Natural killer cell (primary cell): ENCODE results near the gene FGF4. TPM values are rescaled to one million over a fixed set of nuclear protein-coding genes. Genes with fewer than 3 reads are reported as not detected.

Experiments used
- ATAC-seq, 3 donors: fragments of 150-1000 bp in 2 of 3; fragments of 200-7000 bp in 1 of 3; cut with Tn5 transposase; 1 replicate in 1 of 3; 2 replicates in 2 of 3; pipeline ENCODE4 v1.10.0; 2021; ENCODE audit warnings: mild to moderate bottlenecking in 2 of 3, moderate library complexity in 2 of 3
- DNase-seq, 2 donors: peaks; one replicate each; pipeline versions ENCODE4 v3.0.0 to v3.0.0-alpha.2; 2013 to 2021; ENCODE audit warnings: mixed read lengths in 1 of 2
- H3K27ac ChIP-seq: one replicate; pipeline ENCODE4 v1.5.1; 2013; ENCODE audit warnings: mild to moderate bottlenecking, low read length
- H3K27me3 ChIP-seq: one replicate; pipeline ENCODE4 v1.6.1; 2013; ENCODE audit warnings: low read length; ENCODE audit not compliant: control insufficient read depth, insufficient read depth
- H3K36me3 ChIP-seq: one replicate; pipeline ENCODE4 v1.6.1; 2013; ENCODE audit warnings: low read length; ENCODE audit not compliant: control insufficient read depth, insufficient read depth
- H3K4me1 ChIP-seq: one replicate; pipeline ENCODE4 v1.6.1; 2013; ENCODE audit warnings: low read length; ENCODE audit not compliant: control insufficient read depth, insufficient read depth
- H3K4me3 ChIP-seq: one replicate; pipeline ENCODE4 v1.5.1; 2013; ENCODE audit warnings: low read length
- H3K9me3 ChIP-seq: one replicate; pipeline ENCODE4 v1.6.1; 2013; ENCODE audit warnings: low read length; ENCODE audit not compliant: control insufficient read depth, insufficient read depth
- H3K27ac Mint-ChIP-seq, 2 donors: one replicate each; pipeline ENCODE4 v1.8.0; 2022; ENCODE audit warnings: mild to moderate bottlenecking in 2 of 2, mixed read lengths in 2 of 2, moderate library complexity in 1 of 2
- H3K27me3 Mint-ChIP-seq, 2 donors: one replicate each; pipeline ENCODE4 v1.8.0; 2022; ENCODE audit warnings: low read depth in 2 of 2, mixed read lengths in 2 of 2
- H3K36me3 Mint-ChIP-seq: one replicate; pipeline ENCODE4 v1.8.0; 2022; ENCODE audit warnings: mixed read lengths
- H3K4me1 Mint-ChIP-seq, 2 donors: one replicate each; pipeline ENCODE4 v1.8.0; 2022; ENCODE audit warnings: mixed read lengths in 2 of 2
- H3K4me3 Mint-ChIP-seq: one replicate; pipeline ENCODE4 v1.8.0; 2022; ENCODE audit warnings: mild to moderate bottlenecking, moderate library complexity, mixed read lengths
- H3K9me3 Mint-ChIP-seq, 2 donors: one replicate each; pipeline ENCODE4 v1.8.0; 2022; ENCODE audit warnings: mixed read lengths in 2 of 2
- WGBS: methylation state at CpG from one replicate; pipeline ENCODE4 v1.1.7; 2013; ENCODE audit warnings: missing lambda C conversion rate; ENCODE audit not compliant: insufficient coverage; 5-methylcytosine and 5-hydroxymethylcytosine counted together
- intact Hi-C: fragments of 100-400 bp; cut with micrococcal nuclease; formaldehyde crosslinking; loops from one replicate; pipeline ENCODE4 v1.14.2; 2022
- total RNA-seq, 4 donors: library from RNA; stranded (reverse); fragments of 120-200 nt in 1 of 4; gene quantifications; one replicate each; pipeline versions ENCODE4 v1.2.3 to v1.2.4, GENCODE V29; 2013 to 2022
- TF ChIP-seq, protein P1 (sequence below): fragments of 200-600 bp; IDR thresholded peaks from one replicate; pipeline ENCODE4 v1.8.0; 2022; ENCODE audit warnings: antibody characterized with exemption

FGF4 gene
- total RNA-seq, 3 donors from 2014 or later (not counting 1 experiment from before 2014, with no cell fraction given): not detected

DNA sequence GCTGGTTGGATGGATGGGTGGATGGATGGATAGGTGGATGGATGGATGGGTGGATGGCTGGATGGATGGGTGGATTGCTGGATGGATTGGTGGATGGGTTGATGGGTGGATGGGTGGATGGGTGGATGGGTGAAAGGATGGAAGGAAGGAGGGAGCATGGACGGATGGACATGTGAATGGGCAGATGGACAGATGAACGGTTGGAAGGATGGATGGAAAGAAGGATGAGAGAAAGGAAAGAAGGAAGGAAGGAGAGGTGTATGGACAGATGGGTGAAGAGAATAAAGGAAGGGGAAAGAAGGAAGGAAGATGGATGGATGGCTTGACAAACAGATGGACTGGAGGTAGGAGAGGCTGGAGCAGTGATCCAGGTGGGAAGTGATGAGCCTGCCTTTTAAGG lies 38.7 kb upstream of the FGF4 start:
- Histone ChIP-seq H3K27me3 (peaks cover 3% of the 10 kb centered on the region), H3K4me1 (peaks cover 2% of the 10 kb centered on the region), H3K27ac (no peak overlapping the region), H3K36me3 (no peaks in the 10 kb centered on the region), H3K4me3 (no peak overlapping the region), H3K9me3 (no peaks in the 10 kb centered on the region)
- ATAC-seq (no peak), DNase-seq (no peak)
- no peaks in the 10 kb centered on the region for H3K4me1 Mint-ChIP-seq
- intact Hi-C loops: no loop called here
- no peaks in the 10 kb centered on the region for H3K36me3 Mint-ChIP-seq
- no peaks in the 10 kb centered on the region for H3K9me3 Mint-ChIP-seq
- TF ChIP-seq, protein P1, sequence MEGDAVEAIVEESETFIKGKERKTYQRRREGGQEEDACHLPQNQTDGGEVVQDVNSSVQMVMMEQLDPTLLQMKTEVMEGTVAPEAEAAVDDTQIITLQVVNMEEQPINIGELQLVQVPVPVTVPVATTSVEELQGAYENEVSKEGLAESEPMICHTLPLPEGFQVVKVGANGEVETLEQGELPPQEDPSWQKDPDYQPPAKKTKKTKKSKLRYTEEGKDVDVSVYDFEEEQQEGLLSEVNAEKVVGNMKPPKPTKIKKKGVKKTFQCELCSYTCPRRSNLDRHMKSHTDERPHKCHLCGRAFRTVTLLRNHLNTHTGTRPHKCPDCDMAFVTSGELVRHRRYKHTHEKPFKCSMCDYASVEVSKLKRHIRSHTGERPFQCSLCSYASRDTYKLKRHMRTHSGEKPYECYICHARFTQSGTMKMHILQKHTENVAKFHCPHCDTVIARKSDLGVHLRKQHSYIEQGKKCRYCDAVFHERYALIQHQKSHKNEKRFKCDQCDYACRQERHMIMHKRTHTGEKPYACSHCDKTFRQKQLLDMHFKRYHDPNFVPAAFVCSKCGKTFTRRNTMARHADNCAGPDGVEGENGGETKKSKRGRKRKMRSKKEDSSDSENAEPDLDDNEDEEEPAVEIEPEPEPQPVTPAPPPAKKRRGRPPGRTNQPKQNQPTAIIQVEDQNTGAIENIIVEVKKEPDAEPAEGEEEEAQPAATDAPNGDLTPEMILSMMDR: no peak
- WGBS: 86% methylated on average over 2 of the region's 2 CpGs
- H3K4me3 Mint-ChIP-seq: no peak overlapping the region
- no peak overlapping the region for H3K27ac Mint-ChIP-seq
- peaks cover 8 to 13% of the 10 kb centered on the region in 2 donors for H3K27me3 Mint-ChIP-seq

DNA sequence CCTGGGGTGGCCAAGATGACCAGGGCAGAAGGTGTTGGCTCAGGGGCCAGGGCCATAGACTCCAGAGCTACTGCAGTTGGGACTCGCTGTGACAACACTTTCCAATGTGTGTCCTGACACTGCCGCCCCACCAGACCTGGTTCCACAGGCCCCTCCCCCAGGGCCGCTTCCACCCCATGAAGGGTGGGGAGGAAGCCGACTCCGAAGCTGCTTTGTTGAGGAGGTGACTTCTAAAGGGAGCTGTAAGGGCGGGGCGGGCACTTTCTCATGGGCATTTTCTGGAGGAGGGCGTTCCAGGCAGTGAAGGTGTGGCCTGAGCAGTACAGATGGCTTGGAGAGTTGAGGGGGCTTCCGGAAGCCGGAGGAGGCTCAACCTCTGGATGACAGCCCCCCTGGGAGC lies 37.8 kb upstream of the FGF4 start:
- no peaks in the 10 kb centered on the region for H3K36me3 Mint-ChIP-seq

DNA sequence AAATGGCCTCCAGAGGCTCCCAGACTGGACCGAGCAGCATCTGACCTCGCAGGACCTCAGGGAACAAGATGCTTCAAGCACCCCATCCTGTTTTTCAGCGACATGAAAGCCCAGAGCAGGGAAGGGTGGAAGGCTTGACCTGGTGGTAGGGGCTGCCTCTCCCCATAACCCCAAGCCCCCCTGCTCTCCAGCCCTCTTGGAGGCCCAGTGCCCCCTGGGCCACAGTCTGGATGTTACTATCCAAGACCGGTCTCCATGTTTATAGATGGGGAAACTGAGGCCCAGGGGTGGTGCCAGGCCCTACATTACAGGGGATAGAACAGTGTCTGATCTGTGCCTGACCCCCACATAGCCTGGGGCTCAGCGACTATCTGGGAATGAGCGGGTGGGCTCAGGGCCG lies 37.1 kb upstream of the FGF4 start:
- no peaks in the 10 kb centered on the region for H3K9me3 Mint-ChIP-seq
- no peak for DNase-seq
- no peaks in the 10 kb centered on the region for H3K36me3 Mint-ChIP-seq
- Histone ChIP-seq H3K9me3 (no peaks in the 10 kb centered on the region), H3K27me3 (peaks cover 3% of the 10 kb centered on the region), H3K4me3 (no peak overlapping the region), H3K27ac (no peak overlapping the region), H3K36me3 (no peaks in the 10 kb centered on the region), H3K4me1 (no peaks in the 10 kb centered on the region)
- no peak overlapping the region for H3K4me3 Mint-ChIP-seq
- 93% methylated on average over 7 of the region's 7 CpGs for WGBS
- H3K27ac Mint-ChIP-seq: no peak overlapping the region
- H3K27me3 Mint-ChIP-seq: peaks cover 8 to 13% of the 10 kb centered on the region in 2 donors
- TF ChIP-seq, protein P1: no peak
- H3K4me1 Mint-ChIP-seq: no peaks in the 10 kb centered on the region
- intact Hi-C loops: no loop called here
- no peak for ATAC-seq

More for the DNA sequence above, 37.8 kb upstream of the FGF4 start:
- WGBS: 87% methylated on average over 10 of the region's 10 CpGs
- Mint-ChIP-seq H3K4me1 (no peaks in the 10 kb centered on the region), H3K4me3 (no peak overlapping the region), H3K9me3 (no peaks in the 10 kb centered on the region), H3K27ac (no peak overlapping the region), H3K27me3 (peaks cover 8 to 13% of the 10 kb centered on the region in 2 donors)
- Histone ChIP-seq H3K36me3 (no peaks in the 10 kb centered on the region), H3K27me3 (peaks cover 3% of the 10 kb centered on the region), H3K4me1 (peaks cover 2% of the 10 kb centered on the region), H3K27ac (no peak overlapping the region), H3K9me3 (no peaks in the 10 kb centered on the region), H3K4me3 (no peak overlapping the region)
- TF ChIP-seq, protein P1: no peak
- intact Hi-C loops: no loop called here
- DNase-seq (no peak), ATAC-seq (no peak)

GRCh38 chr11:69811431-69811830 lies 36.3 kb upstream of the FGF4 start:
- Mint-ChIP-seq H3K4me1 (no peaks in the 10 kb centered on the region), H3K9me3 (no peaks in the 10 kb centered on the region), H3K36me3 (no peaks in the 10 kb centered on the region), H3K27ac (no peak overlapping the region), H3K4me3 (no peak overlapping the region), H3K27me3 (peaks cover 7 to 13% of the 10 kb centered on the region in 2 donors)
- H3K9me3 ChIP-seq: no peaks in the 10 kb centered on the region
- intact Hi-C loops: no loop called here
- DNase-seq (no peak), ATAC-seq (no peak)
- H3K4me1 ChIP-seq: no peaks in the 10 kb centered on the region
- H3K36me3 ChIP-seq: no peaks in the 10 kb centered on the region
- H3K4me3 ChIP-seq: no peak overlapping the region
- 60% methylated on average over 3 of the region's 3 CpGs for WGBS
- TF ChIP-seq, protein P1: no peak
- H3K27me3 ChIP-seq: peaks cover under 1% of the 10 kb centered on the region
- no peak overlapping the region for H3K27ac ChIP-seq
